OCI-LY1 (cell line): Measurements from ENCODE around the gene IRX2.

Experiments used
- CTCF ChIP-seq: fragments of 200-600 bp; sonication (generic), shearing (Covaris generic); IDR thresholded peaks from 2 replicates; pipeline ENCODE4 v1.5.1; 2017; ENCODE audit warnings: mild to moderate bottlenecking, antibody characterized with exemption, low read length, moderate library complexity, mixed read lengths
- EZH2 ChIP-seq: fragments of 200-600 bp; sonication (generic), shearing (Covaris generic); IDR thresholded peaks from 2 replicates; pipeline ENCODE4 v1.8.0; 2017; ENCODE audit warnings: borderline replicate concordance, mixed run types, mild to moderate bottlenecking, antibody characterized with exemption, low read length, moderate library complexity, mixed read lengths

- no peak for TF ChIP-seq CTCF
- TF ChIP-seq EZH2, result no peak
Observed at GRCh38 chr5:2738700-2739359, 12.6 kb downstream of the IRX2 start.
